ENCODE results near the gene FNDC4. TPM values are rescaled to one million over a fixed set of nuclear protein-coding genes. Genes with fewer than 3 reads are reported as not detected.

Gene FNDC4
- total RNA-seq, 2 experiments from 2014 or later, result not detected

DNA sequence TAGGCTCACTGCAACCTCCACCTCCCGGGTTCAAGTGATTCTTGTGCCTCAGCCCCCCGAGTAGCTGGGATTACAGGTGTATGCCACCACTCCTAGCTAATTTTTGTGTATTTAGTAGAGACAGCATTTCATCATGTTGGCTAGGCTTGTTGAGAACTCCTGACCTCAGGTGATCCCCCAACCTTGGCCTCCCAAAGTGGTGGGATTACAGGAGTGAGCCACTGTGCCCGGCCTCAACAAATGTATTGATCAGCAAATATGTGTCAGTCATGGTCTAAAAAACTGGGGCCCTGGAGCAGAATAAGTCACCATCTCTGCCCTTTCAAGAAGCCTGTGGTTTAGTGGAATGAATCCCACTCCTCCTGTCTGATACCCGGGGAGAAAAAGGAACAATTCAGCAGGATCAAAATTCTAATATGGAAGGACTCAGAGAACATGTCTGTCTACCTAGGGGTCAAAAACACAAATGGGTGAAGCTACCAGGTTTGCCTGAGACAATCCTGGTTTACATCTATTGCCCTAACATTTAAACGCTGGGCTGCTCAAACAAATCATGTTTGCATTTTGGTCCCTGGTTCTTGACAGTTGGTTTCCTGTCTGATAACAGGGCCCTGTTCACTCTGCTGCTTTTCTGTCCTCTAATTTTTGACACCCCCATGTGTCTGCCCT, 23.2 kb upstream of the FNDC4 start:
- H3K9me3 ChIP-seq (ENCODE audit: low read length), result no peaks in the 10 kb centered on the region
- ChIA-PET CTCF (ENCODE audit: unreplicated experiment) (no interaction called here), POLR2A (interaction anchor here (0.6 to 0.9 kb wide), 2 partner anchors 12 to 1872 kb away, joined by 3 read pairs; no protein-coding TSS in a partner anchor)
- H3K79me2 ChIP-seq (ENCODE audit: insufficient read depth, low read depth, low read length), result no peaks in the 10 kb centered on the region
- H3K9me2 ChIP-seq (ENCODE audit: insufficient read depth, low read length), result no peaks in the 10 kb centered on the region
- H3K27ac ChIP-seq (ENCODE audit: low read depth, low read length, poor library complexity, severe bottlenecking), result no peak overlapping the region
- intact Hi-C loops (cut with micrococcal nuclease; ENCODE audit: unreplicated experiment), result no loop called here
- no TSS peak for BruUV-seq (replicated peaks)
- H3K4me3 ChIP-seq (ENCODE audit: low read depth, low read length, poor library complexity, severe bottlenecking), result no peak overlapping the region
- H3K4me2 ChIP-seq (ENCODE audit: low read length), result no peak overlapping the region
- H2AFZ ChIP-seq (ENCODE audit: low read length), result no peak overlapping the region
- TF ChIP-seq, protein P1, sequence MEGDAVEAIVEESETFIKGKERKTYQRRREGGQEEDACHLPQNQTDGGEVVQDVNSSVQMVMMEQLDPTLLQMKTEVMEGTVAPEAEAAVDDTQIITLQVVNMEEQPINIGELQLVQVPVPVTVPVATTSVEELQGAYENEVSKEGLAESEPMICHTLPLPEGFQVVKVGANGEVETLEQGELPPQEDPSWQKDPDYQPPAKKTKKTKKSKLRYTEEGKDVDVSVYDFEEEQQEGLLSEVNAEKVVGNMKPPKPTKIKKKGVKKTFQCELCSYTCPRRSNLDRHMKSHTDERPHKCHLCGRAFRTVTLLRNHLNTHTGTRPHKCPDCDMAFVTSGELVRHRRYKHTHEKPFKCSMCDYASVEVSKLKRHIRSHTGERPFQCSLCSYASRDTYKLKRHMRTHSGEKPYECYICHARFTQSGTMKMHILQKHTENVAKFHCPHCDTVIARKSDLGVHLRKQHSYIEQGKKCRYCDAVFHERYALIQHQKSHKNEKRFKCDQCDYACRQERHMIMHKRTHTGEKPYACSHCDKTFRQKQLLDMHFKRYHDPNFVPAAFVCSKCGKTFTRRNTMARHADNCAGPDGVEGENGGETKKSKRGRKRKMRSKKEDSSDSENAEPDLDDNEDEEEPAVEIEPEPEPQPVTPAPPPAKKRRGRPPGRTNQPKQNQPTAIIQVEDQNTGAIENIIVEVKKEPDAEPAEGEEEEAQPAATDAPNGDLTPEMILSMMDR (conservative IDR thresholded peaks at IDR 0.05; ENCODE audit: low read length), result no peak
- TF ChIP-seq EZH2phosphoT487 (IDR thresholded peaks at IDR 0.05; ENCODE audit: borderline replicate concordance, low read depth, low read length), result no peak
- H4K20me1 ChIP-seq (ENCODE audit: insufficient read depth, low read length), result no peaks in the 10 kb centered on the region
- H3K4me1 ChIP-seq (ENCODE audit: insufficient read depth, low read length, poor library complexity, severe bottlenecking), result no peaks in the 10 kb centered on the region
- H3K36me3 ChIP-seq (ENCODE audit: insufficient read depth, low read length), result no peaks in the 10 kb centered on the region
- no peak for DNase-seq (ENCODE audit: low spot score)

DNA sequence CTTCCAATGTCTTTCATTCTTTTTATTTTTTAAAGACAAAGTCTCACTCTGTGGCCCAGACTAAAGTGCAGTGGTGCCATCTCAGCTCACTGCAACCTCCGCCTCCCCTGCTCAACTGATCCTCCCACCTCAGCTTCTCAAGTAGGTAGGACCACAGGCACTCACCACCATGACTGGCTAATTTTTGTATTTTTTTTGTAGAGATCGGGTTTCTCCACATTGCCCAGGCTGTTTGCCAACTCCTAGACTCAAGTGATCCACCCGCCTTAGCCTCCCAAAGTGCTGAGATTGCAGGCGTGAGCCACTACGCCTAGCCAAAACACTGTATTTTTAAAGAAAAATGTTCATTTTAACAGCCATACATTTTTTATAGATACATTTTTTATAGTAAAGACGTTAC, 14.3 kb upstream of the FNDC4 start:
- H3K36me3 ChIP-seq (ENCODE audit: insufficient read depth, low read length), result no peaks in the 10 kb centered on the region
- no peak overlapping the region for H3K4me3 ChIP-seq (ENCODE audit: low read depth, low read length, poor library complexity, severe bottlenecking)
- intact Hi-C loops (cut with micrococcal nuclease; ENCODE audit: unreplicated experiment), result no loop called here
- no peak for DNase-seq (ENCODE audit: low spot score)
- no peak overlapping the region for H3K4me2 ChIP-seq (ENCODE audit: low read length)
- no peaks in the 10 kb centered on the region for H3K4me1 ChIP-seq (ENCODE audit: insufficient read depth, low read length, poor library complexity, severe bottlenecking)
- no peak overlapping the region for H2AFZ ChIP-seq (ENCODE audit: low read length)
- no peaks in the 10 kb centered on the region for H3K9me3 ChIP-seq (ENCODE audit: low read length)
- ChIA-PET CTCF (ENCODE audit: unreplicated experiment) (no interaction called here), POLR2A (no interaction called here)
- H3K27ac ChIP-seq (ENCODE audit: low read depth, low read length, poor library complexity, severe bottlenecking), result no peak overlapping the region
- TF ChIP-seq EZH2phosphoT487 (IDR thresholded peaks at IDR 0.05; ENCODE audit: borderline replicate concordance, low read depth, low read length), result no peak
- TF ChIP-seq, protein P1 (conservative IDR thresholded peaks at IDR 0.05; ENCODE audit: low read length), result no peak
- H4K20me1 ChIP-seq (ENCODE audit: insufficient read depth, low read length), result no peaks in the 10 kb centered on the region
- no peaks in the 10 kb centered on the region for H3K9me2 ChIP-seq (ENCODE audit: insufficient read depth, low read length)
- no TSS peak for BruUV-seq (replicated peaks)
- no peaks in the 10 kb centered on the region for H3K79me2 ChIP-seq (ENCODE audit: insufficient read depth, low read depth, low read length)

DNA sequence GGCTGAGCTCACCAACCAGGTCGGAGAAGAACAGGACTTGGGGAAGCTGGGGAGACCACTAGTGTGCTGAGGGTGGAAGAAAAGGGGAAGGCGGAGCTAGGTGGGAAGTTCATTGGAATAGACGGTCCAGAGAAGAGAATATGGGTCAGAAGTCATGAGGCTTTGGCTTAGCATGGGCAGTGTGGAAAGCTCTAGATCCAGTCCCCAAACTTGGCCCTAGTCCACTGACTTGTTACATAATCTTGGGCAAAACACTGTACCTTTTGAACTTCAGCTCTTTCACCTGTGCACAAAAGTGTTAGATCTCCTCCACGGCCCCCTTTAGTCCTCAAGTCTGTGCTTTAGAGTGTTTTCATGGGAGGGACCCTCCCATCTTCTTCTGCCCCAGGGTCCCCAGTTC, 12.3 kb upstream of the FNDC4 start:
- intact Hi-C loops (cut with micrococcal nuclease; ENCODE audit: unreplicated experiment), result no loop called here
- CTCF ChIA-PET (ENCODE audit: unreplicated experiment), result no interaction called here
- BruUV-seq (replicated peaks), result no TSS peak

More for the DNA sequence above, 12.3 kb upstream of the FNDC4 start:
- no peak overlapping the region for H3K4me3 ChIP-seq (ENCODE audit: low read depth, low read length, poor library complexity, severe bottlenecking)
- H3K9me2 ChIP-seq (ENCODE audit: insufficient read depth, low read length), result no peaks in the 10 kb centered on the region
- H3K36me3 ChIP-seq (ENCODE audit: insufficient read depth, low read length), result no peaks in the 10 kb centered on the region
- H3K79me2 ChIP-seq (ENCODE audit: insufficient read depth, low read depth, low read length), result no peaks in the 10 kb centered on the region
- H2AFZ ChIP-seq (ENCODE audit: low read length), result no peak overlapping the region
- no peak overlapping the region for H3K4me2 ChIP-seq (ENCODE audit: low read length)
- TF ChIP-seq, protein P1 (conservative IDR thresholded peaks at IDR 0.05; ENCODE audit: low read length), result no peak
- no peak for TF ChIP-seq EZH2phosphoT487 (IDR thresholded peaks at IDR 0.05; ENCODE audit: borderline replicate concordance, low read depth, low read length)
- no peaks in the 10 kb centered on the region for H3K4me1 ChIP-seq (ENCODE audit: insufficient read depth, low read length, poor library complexity, severe bottlenecking)
- no peaks in the 10 kb centered on the region for H4K20me1 ChIP-seq (ENCODE audit: insufficient read depth, low read length)
- DNase-seq (ENCODE audit: low spot score), result no peak
- POLR2A ChIA-PET, result no interaction called here
- no peaks in the 10 kb centered on the region for H3K9me3 ChIP-seq (ENCODE audit: low read length)
- H3K27ac ChIP-seq (ENCODE audit: low read depth, low read length, poor library complexity, severe bottlenecking), result no peak overlapping the region

Measured in OCI-LY7 (cell line).